SK-N-SH treated with all-trans-retinoic acid at 6 μM for 48 hours (cell line): ENCODE data around the gene LRCOL1.

ENCODE experiments used
- ARNTL ChIP-seq: fragments of 450-650 bp; formaldehyde crosslinking; IDR thresholded peaks from 2 replicates; pipeline ENCODE4 v1.5.0; 2020; ENCODE audit warnings: low read depth, mild to moderate bottlenecking, moderate library complexity, borderline replicate concordance
- ZFP3 ChIP-seq: fragments of 250-450 bp; sonication (Bioruptor Pico); IDR thresholded peaks from 2 replicates; pipeline ENCODE4 v1.5.0; 2020; ENCODE audit warnings: mild to moderate bottlenecking, moderate library complexity

DNA sequence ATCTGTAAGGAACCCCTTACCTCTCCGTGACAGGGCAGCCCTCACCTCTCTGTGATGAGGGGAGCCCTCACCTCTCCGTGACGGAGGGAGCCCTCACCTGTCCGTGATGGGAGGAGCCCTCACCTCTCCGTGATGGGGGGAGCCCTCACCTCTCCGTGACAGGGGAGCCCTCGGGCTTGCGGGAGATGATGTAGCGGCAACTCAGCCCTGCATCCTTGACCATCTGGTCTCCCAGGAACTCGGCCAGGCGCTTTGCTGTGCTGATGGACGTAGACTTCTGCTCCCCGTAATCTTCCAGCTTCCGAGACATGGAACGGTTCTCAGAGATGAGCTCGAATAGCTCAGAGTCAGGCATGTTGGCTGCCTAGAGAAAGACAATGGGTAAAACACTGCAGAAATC, 48.8 kb upstream of the LRCOL1 start:
- no peak for TF ChIP-seq ARNTL
- no peak for TF ChIP-seq ZFP3 (CRISPR knock-in tag)
